Mesenchymal stem cell (in vitro differentiated cells and primary cell): Measurements from ENCODE around the gene TUBA3E.
"Not testable (repeated sequence)": the region's sequence is repeated elsewhere in the genome, so short reads cannot be mapped to it uniquely, and the experiment has no call there.

Experiments
- DNase-seq: peaks from one replicate; pipeline ENCODE4 v3.0.0-alpha.2; 2013
- H2AFZ ChIP-seq: one replicate; pipeline ENCODE4 v1.6.1; 2013; ENCODE audit warnings: low read depth, mild to moderate bottlenecking, control low read depth, inconsistent platforms, low read length, moderate library complexity
- H2AK5ac ChIP-seq: 2 replicates; pipeline ENCODE4 v1.6.1; 2013; ENCODE audit warnings: low read length, moderate library complexity, mild to moderate bottlenecking, inconsistent platforms; ENCODE audit not compliant: severe bottlenecking
- H2BK120ac ChIP-seq: one replicate; pipeline ENCODE4 v1.6.1; 2013; ENCODE audit warnings: low read depth, mild to moderate bottlenecking, inconsistent platforms, low read length, moderate library complexity
- H2BK12ac ChIP-seq, 2 experiments: one replicate each; pipeline ENCODE4 v1.6.1; 2013; ENCODE audit warnings: inconsistent platforms in 2 of 2, low read length in 2 of 2, mild to moderate bottlenecking in 2 of 2, moderate library complexity in 2 of 2, control low read depth in 1 of 2
- H2BK15ac ChIP-seq: one replicate; pipeline ENCODE4 v1.6.1; 2013; ENCODE audit warnings: mild to moderate bottlenecking, low read depth, inconsistent platforms; ENCODE audit not compliant: poor library complexity, severe bottlenecking
- H2BK5ac ChIP-seq: 2 replicates; pipeline ENCODE4 v1.6.1; 2013; ENCODE audit warnings: low read depth, mild to moderate bottlenecking, low read length, control low read depth, inconsistent platforms; ENCODE audit not compliant: poor library complexity, severe bottlenecking
- H3K14ac ChIP-seq, 2 experiments: one replicate each; pipeline ENCODE4 v1.6.1; 2013; ENCODE audit warnings: inconsistent platforms in 2 of 2, low read length in 2 of 2, control low read depth in 1 of 2, mild to moderate bottlenecking in 1 of 2, moderate library complexity in 1 of 2
- H3K18ac ChIP-seq, 2 experiments: one replicate each; pipeline ENCODE4 v1.6.1; 2013; ENCODE audit warnings: inconsistent platforms in 2 of 2, low read length in 2 of 2, control low read depth in 1 of 2, low read depth in 1 of 2, mild to moderate bottlenecking in 1 of 2
- H3K23ac ChIP-seq, 2 experiments: one replicate each; pipeline ENCODE4 v1.6.1; 2013; ENCODE audit warnings: inconsistent platforms in 2 of 2, low read length in 2 of 2, mild to moderate bottlenecking in 2 of 2, moderate library complexity in 2 of 2, control low read depth in 1 of 2
- H3K27ac ChIP-seq: 2 replicates; pipeline ENCODE4 v1.5.1; 2013; ENCODE audit warnings: mild to moderate bottlenecking, moderate library complexity, low read length, control low read depth, inconsistent platforms; ENCODE audit not compliant: poor library complexity, severe bottlenecking
- H3K27me3 ChIP-seq, 2 experiments: 2 replicates each; pipeline versions ENCODE4 v1.6.1 to v1.7.0; 2013; ENCODE audit warnings: low read length in 2 of 2, mild to moderate bottlenecking in 2 of 2, moderate library complexity in 2 of 2, control low read depth in 1 of 2, inconsistent platforms in 1 of 2; ENCODE audit not compliant: control insufficient read depth in 1 of 2, insufficient read depth in 1 of 2
- H3K36me3 ChIP-seq, 2 experiments: 2 replicates each; pipeline versions ENCODE4 v1.6.1 to v1.7.0; 2013; ENCODE audit warnings: low read length in 2 of 2, control low read depth in 1 of 2, inconsistent platforms in 1 of 2, low read depth in 1 of 2, mild to moderate bottlenecking in 1 of 2; ENCODE audit not compliant: insufficient read depth in 2 of 2, control insufficient read depth in 1 of 2
- H3K4ac ChIP-seq, 2 experiments: one replicate each; pipeline ENCODE4 v1.6.1; 2013; ENCODE audit warnings: inconsistent platforms in 2 of 2, low read length in 2 of 2, mild to moderate bottlenecking in 2 of 2, moderate library complexity in 2 of 2, control low read depth in 1 of 2, low read depth in 1 of 2
- H3K4me1 ChIP-seq: 2 replicates; pipeline ENCODE4 v1.6.1; 2013; ENCODE audit warnings: low read depth, low read length, control low read depth; ENCODE audit not compliant: control insufficient read depth, insufficient read depth
- H3K4me2 ChIP-seq: 2 replicates; pipeline ENCODE4 v1.6.1; 2013; ENCODE audit warnings: low read length, mild to moderate bottlenecking, inconsistent platforms; ENCODE audit not compliant: poor library complexity, severe bottlenecking
- H3K4me3 ChIP-seq, 2 experiments: 2 replicates each; pipeline versions ENCODE4 v1.5.1 to v1.7.0; 2013; ENCODE audit warnings: low read length in 2 of 2, mild to moderate bottlenecking in 2 of 2, control low read depth in 1 of 2, low read depth in 1 of 2; ENCODE audit not compliant: insufficient read depth in 1 of 2
- H3K79me1 ChIP-seq: replicated peaks from 2 replicates; pipeline ENCODE4 v1.6.1; 2013; ENCODE audit warnings: mild to moderate bottlenecking, control low read depth, low read length, inconsistent platforms; ENCODE audit not compliant: poor library complexity, severe bottlenecking
- H3K9ac ChIP-seq: 2 replicates; pipeline ENCODE4 v1.7.0; 2013; ENCODE audit warnings: mild to moderate bottlenecking, low read length, moderate library complexity
- H3K9me3 ChIP-seq: 2 replicates; pipeline ENCODE4 v1.7.0; 2013; ENCODE audit warnings: mild to moderate bottlenecking, low read length; ENCODE audit not compliant: control insufficient read depth
- H4K8ac ChIP-seq: one replicate; pipeline ENCODE4 v1.6.1; 2013; ENCODE audit warnings: inconsistent platforms, mild to moderate bottlenecking, low read length, moderate library complexity
- H4K91ac ChIP-seq: one replicate; pipeline ENCODE4 v1.6.1; 2013; ENCODE audit warnings: mild to moderate bottlenecking, low read length, inconsistent platforms
- WGBS: methylation state at CpG from one replicate; pipeline ENCODE4 v1.1.7; 2013; ENCODE audit warnings: mixed read lengths; 5-methylcytosine and 5-hydroxymethylcytosine counted together

TUBA3E gene

DNA sequence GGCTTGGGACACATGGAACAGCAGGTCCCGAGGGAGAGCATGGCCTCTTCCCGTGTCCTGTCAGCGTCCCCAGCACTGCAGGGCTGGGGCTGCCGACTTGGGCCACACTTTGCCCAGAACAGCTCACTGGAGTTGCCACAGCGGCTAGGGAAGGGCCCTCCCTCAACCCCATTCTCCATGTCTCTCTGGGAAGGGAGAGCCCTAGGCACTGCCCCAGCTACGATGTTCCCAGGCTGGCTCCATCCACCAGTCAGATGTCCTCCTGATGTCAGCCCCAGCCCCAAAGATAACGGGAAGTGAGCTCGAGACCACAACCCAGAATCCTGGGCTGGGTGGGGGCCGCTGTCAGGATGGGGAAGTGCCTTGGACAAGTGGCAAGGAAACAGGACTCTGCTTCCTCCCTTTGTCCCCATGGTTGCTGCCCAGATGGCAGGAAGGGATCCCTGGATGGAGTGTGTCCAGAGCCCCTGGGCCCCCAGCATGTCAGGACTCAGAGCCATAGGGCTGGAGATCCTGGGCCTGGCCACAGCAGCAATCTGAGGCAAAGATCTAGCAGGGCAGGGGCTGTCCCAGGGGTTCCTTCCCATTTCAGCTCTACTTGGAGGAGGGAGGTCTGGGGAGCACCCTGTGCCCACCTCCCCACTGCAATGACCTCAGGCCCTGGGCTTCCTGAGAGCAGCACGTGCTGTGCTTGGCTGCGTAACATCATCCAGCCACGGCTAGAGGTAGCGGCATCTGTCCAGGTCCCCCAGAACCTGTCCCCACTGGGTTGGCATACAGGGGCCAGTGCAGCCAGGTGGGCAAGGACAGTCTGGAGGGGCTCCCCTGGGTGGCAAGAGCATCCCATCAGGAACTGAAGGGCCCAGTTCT, 55.6 kb downstream of the TUBA3E start:
- H2AFZ ChIP-seq, H2BK5ac ChIP-seq, H3K27ac ChIP-seq, H2BK120ac ChIP-seq, H3K4me3 ChIP-seq, H3K23ac ChIP-seq, H3K4ac ChIP-seq, H3K18ac ChIP-seq, H3K79me1 ChIP-seq, H2BK15ac ChIP-seq, H3K9ac ChIP-seq, H4K91ac ChIP-seq, H3K36me3 ChIP-seq, DNase-seq, H3K14ac ChIP-seq, H3K9me3 ChIP-seq, H3K4me1 ChIP-seq, H2BK12ac ChIP-seq, H3K27me3 ChIP-seq, H2AK5ac ChIP-seq, H3K4me2 ChIP-seq, H4K8ac ChIP-seq: not testable (repeated sequence)
- over 99% methylated on average over 9 of the region's 13 CpGs for WGBS
